NB4 (cell line): ENCODE data around the gene TANC1.

ENCODE experiments used
- CTCF ChIP-seq: IDR thresholded peaks from one replicate; pipeline ENCODE4 v1.5.1; 2012; ENCODE audit warnings: low read depth, low read length
- POLR2A ChIP-seq: IDR thresholded peaks from 2 replicates; pipeline ENCODE4 v1.6.1; 2011; ENCODE audit warnings: mild to moderate bottlenecking; ENCODE audit not compliant: insufficient read length; ENCODE audit errors: extremely low read depth

- TF ChIP-seq POLR2A (no peak), CTCF (no peak)
Observed at GRCh38 chr2:159125858-159126257, 157.4 kb downstream of the TANC1 start.
